Measurements from ENCODE around the gene FKBP8. TPM values are rescaled to one million over a fixed set of nuclear protein-coding genes. Genes with fewer than 3 reads are reported as not detected.

The FKBP8 gene
- total RNA-seq, 1 donor from 2014 or later: 216 TPM

DNA sequence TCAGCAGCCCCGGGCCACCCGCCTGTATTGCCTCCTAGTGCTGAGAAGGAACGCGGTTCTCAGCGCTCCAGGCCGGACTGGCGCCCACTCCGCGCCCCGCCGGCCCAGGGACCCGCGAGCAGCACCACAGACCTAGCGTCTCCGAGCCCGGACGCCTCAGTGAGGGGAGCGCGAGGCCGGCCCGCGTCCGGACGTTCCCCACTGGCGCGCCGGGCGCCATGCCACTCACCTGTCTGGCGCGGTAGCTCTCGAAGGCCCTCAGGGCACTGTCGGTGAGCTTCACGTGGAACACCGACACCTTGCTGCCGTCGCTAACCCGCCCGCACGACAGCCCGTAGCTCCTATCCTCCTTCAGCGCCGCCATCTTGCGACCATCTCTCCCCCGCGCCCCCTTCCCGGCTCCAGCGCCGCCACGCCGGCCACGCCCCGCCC, 21.7 kb downstream of the FKBP8 start, which contains the start of gene ELL:
Gene ELL, minus strand, starts transcription at position 379 of the 432 bp plus-strand sequence. Its CDS starts 15 bp downstream, at position 364.
- DNase-seq: no peak

DNA sequence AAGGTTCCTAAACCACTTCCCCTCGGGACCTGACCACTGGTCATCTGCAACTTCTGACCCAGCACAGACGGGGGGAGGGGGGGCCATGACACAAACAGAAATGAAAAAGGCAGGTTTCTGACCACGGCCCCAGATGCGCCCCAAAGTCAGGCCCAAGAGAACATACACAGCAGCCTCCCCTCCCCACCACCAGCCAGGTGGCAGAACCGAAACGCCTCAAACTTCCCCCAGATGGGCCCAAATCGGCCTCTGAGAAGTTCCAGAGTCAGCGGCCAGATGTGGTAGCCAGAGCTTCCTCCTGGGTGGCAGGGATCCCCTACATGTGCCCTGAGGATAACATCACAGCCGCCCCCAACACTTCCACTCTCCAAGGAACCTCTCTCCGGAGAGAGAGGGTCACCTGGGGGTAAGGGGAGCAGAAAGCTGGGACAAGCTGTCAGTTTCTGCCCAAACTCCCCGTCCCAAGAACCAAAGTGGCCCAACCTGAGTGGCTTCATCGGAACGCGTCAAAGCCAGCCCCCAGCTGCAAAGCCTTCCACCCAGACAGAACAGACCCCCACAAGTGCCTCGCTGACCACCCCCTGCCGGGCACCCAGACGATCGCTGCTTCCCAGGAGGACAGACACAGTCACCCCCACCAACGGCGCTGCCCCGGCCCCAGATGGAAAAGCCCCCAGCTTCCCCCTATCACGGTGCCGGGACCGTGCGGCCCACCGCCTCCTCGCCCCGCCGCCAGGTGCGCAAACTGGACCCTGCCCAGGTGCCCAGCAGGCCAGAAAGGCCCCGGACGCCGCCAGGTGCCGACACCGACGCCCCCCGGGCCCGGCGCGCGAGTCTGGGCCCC, 22.3 kb downstream of the FKBP8 start:
- DNase-seq: peak; percentile 33

DNA sequence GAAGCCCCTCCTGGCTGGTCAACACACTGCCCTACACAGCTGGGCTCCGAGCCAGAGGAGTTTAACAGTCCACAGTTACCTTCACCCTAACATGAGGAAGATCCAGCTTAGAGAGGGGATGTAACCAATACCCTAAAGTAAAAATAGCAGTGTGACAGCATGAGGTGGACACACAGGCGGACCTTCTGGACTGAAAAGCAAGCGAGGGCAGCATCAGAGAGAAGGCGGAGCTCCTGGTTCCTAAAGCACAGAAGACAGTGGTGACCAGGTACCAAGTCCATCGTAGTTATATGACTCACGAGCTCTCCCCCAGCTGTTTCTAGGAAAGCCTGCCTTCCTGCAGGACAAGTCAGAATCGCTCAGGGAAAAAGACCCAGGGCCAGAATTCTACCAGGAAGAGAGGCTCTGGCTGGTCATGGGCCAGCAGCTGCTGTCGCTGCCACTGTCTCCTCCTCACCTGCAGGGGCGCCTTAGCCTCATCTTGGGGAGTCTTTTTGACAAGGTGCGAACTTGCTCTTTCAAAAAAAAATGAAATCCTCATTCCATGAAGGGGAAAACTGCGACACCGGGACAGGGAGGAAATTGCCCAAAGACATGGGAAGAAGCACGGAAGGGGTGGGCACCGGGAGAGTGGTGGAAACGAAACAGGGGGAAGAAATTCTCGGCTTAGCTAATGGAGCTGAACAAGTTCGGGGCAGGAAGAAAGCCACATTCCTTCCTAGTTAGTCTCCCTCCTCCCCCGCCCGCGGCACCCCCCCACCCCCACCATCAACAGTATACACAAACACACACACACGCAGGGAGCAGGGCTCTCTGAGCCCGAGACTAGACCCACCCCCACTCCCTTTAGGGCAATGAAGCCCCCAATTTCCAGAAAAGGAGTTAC, 23.2 kb downstream of the FKBP8 start:
- DNase-seq: peak; percentile 84

DNA sequence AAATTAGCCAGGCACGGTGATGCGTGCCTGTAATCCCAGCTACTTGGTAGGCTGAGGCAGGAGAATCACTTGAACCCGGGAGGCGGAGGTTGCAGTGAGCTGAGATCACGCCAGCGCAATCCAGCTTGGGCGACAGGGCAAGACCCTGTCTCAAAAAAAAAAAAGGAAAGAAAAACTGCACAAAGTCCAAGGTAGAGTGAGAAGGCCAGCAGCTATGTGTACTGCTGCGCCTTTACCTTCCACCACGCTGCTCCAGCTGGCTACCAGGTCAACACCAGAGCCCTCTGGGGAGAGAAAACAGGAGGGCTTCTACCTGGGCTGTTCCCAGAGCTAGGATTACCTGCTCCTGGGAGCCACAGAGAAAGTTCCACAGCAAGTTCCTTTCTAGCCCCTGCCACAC, 24.7 kb downstream of the FKBP8 start:
- no peak for DNase-seq

DNA sequence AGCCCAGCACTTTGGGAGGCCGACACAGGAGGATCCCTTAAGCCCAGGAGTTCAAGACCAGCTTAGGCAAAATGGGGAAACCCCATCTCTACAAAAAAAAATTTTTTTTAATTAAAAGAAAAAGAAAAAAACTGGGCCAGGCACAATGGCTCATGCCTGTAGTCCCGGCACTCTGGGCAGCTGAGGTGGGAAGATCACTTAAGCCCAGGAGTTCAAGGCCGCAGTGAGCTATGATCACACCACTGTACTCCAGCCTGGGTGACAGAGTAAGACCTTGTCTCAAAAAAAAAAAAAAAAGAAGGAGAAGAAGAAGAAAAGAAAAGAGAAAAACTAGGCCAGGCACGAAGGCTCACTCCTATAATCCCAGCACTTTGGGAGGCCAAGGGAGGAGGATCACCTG, 25.8 kb downstream of the FKBP8 start:
- no peak for DNase-seq

DNA sequence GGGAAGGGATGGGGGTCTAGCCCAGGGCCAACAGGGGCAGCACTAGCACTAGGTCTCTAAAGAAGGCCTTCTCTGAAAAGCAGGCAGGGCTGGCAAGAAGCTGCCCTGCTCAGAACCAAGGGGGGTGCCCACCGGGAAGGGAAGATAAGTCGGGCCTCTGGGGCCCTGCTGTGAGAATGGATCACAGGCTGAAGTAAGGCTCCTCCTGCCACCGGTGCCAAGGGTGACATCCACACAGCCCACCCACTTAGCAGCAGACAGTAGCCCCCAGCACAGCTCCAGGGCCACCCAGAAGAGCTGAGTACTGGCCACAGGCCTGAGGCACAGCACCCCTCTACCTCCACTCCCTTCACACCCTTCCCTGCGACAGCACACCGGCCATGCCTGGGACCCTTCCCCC, 27.4 kb downstream of the FKBP8 start:
- DNase-seq: no peak

DNA sequence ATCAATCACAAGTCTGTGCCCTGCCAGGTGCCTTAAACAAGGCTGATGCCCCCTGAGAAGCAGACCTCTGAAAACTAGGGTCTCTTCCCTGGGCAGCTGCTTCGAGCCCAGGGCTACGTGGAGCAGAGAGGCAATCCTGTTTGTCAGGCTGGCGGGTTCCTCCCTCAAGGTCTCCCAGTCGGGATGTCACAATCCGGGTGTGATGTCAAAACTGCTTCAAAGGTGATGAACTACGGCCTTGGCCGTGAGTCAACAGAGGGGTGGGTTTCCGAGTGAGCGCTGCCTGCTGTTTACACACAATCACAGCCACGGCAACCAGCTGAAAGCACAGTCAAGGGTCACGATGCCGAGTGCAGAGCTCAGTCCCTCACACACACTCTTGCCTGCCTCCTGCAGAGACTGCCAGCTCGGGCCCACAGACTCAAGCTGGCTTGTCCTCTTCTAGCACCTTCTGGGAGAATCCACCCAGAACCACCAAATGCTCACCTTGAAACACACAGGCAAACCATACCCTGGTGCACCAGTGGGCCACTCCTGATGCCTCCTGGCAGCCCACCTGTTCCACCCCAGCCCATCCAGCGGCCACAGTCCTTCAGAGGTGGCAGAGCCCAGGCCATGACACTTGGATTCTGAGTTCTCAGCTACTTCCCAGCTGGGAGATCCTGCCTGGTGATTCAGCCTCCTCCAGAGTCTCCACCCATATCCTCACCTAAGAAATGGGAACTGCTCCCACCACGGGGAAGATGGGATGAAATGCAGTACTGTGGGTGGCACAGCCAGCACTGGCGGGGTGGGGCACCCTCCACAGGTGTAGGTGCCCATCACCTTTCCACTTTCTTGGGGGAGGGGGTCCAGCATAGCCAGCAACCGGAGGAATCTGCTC, 28.3 kb downstream of the FKBP8 start:
- peak; percentile 94 for DNase-seq

DNA sequence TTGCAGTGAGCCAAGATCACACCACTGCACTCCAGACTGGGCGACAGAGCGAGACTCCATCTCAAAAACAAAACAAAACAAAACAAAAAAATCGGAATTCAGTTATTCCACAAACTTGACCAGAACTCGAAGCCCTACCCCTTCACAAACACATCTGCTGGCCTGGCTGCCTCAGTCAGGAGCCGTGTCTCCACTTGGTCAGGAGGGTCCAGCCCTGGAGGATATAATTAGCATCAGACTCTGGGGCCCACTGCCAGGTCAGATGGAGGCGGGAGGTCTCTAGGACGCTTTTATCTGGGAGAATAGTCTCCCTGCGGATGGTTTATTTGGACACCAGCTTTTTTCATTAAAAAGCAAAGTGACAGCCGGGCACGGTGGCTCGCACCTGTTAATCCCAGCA, 29.5 kb downstream of the FKBP8 start:
- no peak for DNase-seq

DNA sequence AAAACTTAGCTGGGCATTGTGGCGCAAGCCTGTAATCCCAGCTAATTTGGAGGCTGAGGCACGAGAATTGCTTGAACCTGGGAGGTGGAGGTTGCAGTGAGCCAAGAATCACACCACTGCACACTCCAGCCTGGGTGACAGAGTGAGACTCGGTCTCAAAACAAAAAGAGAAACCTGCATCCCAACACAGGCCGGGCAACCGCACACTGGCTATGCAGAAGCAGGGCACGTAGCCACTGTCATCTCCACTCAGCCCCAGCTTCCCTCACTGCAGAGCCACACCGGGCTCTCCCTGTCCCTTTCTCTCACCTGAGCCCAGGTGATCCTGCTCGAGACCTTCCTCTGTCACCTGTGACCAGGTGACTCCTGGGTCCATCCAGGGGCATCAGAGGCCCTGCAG, 33.2 kb downstream of the FKBP8 start:
- no peak for DNase-seq

DNA sequence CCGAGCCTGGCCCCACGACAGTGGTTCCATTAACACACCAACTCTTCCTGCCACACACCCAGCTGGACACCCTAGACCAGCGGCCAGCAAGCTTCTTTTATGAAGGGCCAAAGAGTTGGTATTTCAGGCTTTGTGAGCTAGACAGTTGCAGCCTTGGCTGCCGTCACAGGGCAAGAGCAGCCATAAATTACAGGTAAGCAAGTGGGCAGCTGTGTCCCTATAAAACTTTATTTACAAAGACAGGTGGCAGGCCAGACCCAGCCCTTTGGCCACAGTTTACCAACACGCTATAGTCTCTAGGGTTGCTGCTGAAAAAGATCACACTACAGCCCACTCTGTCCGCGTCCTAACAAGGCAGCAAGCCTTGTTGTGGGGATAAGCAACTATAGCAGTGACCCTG, 34.8 kb downstream of the FKBP8 start:
- DNase-seq: no peak

- DNase-seq: peak; percentile 46
Measured at GRCh38 chr19:18507727-18508440, 35.5 kb downstream of the FKBP8 start.

GRCh38 chr19:18507021-18507726, 36.2 kb downstream of the FKBP8 start:
- DNase-seq: peak; percentile 32

DNA sequence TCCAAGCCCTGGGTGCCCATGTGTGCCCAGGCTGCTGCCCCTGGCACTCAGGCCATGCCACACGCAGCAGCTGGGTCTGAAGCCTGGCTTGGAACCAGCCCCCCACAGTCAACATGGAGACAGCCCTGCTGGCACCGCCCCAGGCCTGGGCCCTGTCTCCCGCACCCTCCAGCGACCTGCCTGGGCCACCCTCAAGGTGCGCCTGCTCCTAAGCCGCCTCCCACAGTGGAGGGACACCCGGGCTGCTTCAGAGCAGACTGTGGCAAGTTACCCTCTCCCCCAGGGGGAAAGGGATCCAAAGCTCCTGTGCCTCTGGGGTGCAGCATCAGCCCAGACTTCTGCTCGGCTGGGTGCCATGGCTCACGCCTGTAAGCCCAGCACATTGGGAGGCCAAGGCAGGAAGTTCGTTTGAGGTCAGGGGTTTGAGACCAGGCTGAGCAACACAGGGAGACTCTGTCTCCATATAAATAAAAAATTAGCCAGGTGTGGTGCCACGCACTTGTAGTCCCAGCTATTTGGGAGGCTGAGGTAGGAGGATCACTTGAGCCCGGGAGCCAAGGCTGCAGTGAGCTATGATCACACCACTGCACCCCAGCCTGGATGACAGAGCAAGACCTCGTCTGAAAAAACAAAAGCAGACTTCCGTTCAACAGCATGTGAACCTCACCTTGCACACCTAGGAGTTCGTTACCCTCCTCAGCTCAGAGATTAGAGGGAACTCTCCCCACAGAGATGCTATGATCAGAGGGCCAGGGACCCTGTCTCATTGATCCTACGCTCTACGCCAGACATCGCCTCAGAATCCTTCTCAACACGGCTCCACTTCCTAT, 37.1 kb downstream of the FKBP8 start:
- no peak for DNase-seq

- no peak for DNase-seq
Measured at GRCh38 chr19:18504886-18505610, 38.3 kb downstream of the FKBP8 start.

- DNase-seq: no peak
Measured at GRCh38 chr19:18503971-18504885, 39.1 kb downstream of the FKBP8 start.

DNA sequence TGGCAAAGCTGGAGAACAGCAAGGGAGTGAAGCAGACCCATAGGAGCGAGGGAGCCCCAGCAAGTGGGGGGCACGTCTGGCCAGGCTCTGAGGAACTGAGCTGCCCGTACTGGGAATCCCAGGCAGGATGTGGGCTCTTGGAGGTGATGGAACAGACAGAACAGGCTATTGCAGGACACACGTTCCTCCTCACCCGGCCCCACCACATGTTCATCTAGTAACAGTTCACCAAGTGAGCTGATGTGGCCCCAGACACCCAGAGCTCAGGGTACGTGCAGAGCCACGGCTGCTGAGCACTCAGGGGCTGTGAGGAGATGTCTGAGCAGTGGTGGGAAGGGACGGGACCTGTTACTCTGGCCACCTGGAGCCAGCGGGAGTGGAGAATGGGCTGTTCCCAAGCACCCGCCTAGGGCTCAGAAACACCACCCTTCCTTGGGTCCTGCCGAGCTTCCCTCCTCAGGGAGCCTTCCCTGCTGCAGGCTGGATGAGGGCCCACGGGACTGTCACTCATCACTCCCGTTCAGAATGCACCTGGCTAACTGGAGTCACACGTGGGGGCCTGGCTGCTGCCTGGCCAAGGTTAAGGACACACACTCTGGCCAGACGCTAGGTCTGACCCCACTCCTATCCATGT, 39.9 kb downstream of the FKBP8 start:
- DNase-seq: no peak

DNA sequence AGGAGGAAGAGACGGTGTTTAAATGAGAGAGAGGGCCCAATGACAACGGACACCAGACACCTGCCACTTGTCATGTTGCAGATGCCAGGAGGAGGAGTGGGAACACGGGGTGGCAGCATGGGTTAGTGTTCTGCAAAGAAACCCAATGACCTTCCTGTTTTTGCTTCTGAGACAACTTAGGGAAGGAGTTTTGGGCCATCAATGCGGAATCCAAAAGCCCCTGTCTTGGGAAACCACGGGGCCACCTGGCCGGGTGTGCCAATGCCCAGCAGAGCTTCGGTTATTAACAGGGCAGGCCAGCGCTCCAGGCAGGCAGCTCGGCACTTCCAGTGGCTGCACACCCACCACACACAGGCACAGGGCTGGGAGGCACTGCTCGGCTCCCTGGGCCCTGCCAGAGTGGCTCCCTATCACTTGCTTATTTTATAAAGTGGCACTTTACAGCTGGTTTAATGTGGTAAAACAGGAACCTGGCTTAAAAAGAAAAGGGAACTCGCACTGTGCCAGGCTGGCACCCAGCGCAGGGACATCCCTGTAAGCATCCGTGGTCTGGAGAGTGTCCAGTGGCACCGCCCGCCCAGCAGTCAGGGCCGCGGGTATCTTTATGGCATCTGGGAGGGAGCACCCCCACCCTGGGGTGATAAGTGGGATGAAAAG, 40.6 kb downstream of the FKBP8 start:
- no peak for DNase-seq
